ENCODE results near the gene DACT2.
A peak's percentile ranks its signal among the peaks of the same experiment; 100 is the strongest.
"Not testable (repeated sequence)": the region's sequence is repeated elsewhere in the genome, so short reads cannot be mapped to it uniquely, and the experiment has no call there.

Gene DACT2, protein sequence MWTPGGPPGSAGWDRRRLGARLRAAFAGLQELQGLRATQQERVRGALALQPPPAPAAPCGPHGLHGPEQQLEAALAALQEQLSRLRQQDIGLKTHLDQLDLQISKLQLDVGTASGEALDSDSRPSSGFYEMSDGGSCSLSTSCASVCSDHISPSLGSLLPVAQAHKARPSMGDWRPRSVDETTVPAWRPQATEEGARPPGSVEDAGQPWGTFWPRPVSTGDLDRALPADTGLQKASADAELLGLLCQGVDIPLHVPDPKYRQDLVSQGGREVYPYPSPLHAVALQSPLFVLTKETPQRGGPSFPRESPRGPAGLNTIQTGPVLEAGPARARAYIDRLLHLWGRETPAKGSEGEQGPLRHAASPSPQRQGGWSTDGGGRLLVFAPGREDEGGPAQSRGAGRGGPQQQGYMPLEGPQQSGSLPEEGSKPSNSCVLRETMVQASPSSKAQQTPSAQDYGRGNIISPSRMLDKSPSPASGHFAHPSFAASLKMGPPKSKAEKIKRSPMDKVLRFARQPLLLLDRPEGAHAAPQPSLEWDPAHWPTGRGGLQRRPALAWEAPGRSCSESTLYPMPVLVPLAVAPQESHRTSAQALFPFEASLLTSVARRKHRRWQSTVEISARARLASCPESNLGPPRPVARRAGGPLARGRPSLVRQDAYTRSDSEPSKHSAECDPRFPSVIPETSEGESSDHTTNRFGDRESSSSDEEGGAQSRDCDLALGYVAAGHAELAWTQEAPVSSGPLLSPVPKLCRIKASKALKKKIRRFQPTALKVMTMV

DNA sequence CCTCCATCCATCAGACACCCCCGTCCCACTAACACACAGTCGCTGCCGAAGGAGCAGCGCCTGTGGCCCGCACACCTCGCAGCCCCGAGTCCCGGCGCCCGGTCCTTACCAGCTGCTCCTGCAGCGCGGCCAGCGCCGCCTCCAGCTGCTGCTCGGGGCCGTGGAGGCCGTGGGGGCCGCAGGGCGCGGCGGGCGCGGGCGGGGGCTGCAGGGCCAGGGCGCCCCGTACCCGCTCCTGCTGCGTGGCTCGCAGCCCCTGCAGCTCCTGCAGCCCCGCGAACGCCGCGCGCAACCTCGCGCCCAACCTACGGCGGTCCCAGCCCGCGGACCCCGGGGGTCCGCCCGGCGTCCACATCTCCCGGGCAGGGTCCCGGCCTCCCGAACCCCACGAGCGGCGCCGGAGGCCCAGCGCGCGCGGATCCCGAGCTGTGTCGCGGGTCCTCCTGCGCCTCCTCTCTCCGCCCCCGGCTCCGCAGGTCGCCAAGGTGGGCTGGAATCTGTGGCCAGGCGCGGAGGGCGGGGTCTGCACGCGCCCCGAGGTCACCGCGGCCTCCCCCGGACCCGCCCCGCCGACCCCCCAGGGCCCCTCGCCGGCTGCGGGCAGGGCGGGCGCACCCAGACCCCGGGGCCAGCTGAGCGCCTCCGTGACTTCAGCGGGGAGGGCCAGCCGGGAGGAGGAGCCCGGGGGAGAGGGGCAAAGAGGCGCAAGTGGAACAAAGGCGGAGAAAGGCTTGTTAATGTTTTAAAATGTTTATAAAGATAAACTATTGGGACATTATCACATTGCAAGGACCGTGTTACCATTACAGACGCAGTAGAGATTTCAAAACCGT, at the start of gene DACT2:
Gene DACT2 (minus strand): TSS at position 499 of the 833 bp plus-strand sequence. CDS start 144 bp downstream, at position 355.
- no peak for DNase-seq

- DNase-seq = no peak
These were observed 49.4 kb upstream of the DACT2 start for GRCh38 chr6:168368936-168369335.

DNA sequence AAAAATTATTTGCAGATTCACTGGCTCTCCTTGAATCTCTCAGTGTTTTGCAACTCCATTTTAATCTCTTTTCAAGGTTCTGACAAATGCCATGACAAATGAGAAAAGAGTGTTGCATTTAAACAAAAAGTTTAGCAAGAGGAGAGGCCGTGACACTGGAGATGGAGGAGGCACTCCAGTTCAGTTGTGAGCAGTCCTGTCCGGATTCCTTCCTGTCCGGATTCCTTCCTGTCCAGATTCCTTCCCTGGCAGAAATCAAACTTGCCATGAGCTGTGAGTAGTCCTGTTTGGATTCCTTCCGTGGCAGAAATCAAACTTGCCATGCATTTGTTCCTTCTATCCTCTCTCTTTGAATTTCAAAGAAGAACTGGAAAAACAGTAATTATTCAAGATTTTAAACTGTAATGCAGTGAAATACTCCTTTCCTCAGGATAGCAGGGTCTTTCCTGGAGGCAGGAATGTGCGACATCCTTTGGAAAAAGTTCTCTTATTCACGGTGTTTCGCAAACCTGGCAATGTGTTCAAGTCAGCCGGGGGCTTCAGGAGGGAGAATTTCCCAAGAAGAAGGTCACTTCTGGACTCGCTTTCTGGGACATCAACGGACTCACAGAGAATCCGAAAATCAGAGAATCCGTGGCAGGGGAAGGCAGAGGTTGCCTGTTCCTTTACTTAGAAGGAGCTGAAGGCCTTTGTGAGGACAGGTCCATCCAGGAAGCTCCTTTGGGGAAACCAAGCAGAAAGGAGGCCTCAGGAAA, 48.7 kb upstream of the DACT2 start:
- DNase-seq = no peak

DNA sequence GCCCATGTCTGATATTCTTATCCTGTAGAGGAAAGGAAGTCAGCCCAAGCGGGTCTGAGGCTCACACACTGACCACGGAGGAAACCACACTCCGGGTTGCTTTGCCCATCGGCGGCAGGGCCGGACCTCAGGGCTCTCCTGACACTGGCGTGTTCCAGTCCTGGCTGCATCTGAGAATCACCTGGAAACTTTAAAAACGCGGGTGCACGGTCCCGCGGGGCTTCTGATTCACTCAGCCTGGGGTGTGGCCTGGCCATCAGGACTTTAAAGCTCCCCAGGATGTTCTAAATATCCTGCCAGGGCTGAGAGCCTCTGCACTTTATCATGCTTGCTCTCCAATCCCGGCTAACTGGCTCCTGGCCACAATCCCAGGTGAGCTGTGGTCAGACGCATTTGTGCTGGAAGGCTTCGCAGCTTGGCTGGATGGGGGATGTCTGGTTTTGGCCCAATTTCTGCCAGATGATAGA, 47.7 kb upstream of the DACT2 start:
- DNase-seq = no peak

GRCh38 chr6:168366473-168366872, 46.9 kb upstream of the DACT2 start:
- no peak for DNase-seq

GRCh38 chr6:168365422-168366165, 46.0 kb upstream of the DACT2 start:
- no peak for DNase-seq

- no peak for DNase-seq
These were observed 45.3 kb upstream of the DACT2 start for GRCh38 chr6:168364793-168365421.

GRCh38 chr6:168363811-168364792, 44.5 kb upstream of the DACT2 start:
- DNase-seq = no peak

DNA sequence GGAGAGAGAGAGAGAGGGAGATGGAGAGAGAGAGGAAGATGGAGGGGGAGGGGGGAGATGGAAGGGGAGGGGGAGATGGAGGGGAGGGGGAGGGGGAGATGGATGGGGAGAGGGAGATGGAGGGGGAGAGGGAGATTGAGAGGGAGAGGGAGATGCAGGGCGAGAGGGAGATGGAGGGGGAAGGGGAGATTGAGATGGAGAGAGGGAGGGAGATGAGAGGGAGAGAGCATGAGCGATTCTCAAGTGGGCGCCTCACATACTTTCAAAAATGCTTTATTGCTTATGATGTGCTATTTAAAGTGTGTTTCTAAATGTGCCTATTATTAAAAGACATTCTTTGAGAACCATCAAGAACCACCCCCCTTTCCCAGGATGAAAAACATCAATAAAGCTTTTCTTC, 43.7 kb upstream of the DACT2 start:
- DNase-seq = no peak

GRCh38 chr6:168362276-168362990, 42.9 kb upstream of the DACT2 start:
- DNase-seq = no peak

DNA sequence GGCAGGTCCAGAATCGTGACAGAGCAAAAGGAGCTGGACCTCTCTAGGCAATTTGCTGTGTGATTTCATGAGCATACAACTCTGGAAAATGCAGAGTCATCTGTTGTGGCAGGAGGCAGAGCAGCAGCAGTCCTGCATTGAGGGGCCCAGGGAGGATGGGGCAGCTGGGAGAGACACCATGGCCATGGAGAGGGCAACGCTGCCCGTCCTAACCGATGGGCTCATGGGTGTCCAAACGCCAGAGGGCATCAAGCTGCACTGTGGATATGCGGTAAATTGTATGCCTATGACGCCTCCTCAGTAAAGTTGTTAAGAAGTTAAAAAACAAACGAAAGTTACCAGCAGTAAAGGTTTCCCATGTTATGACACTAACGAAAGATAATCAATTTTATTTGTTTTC, 42.2 kb upstream of the DACT2 start:
- DNase-seq = no peak

- DNase-seq = no peak
These were observed 40.2 kb upstream of the DACT2 start for GRCh38 chr6:168359794-168360193.

- DNase-seq = no peak
These were observed 39.4 kb upstream of the DACT2 start for GRCh38 chr6:168358842-168359420.

GRCh38 chr6:168356872-168357271, 37.3 kb upstream of the DACT2 start:
- DNase-seq = not testable (repeated sequence)

DNA sequence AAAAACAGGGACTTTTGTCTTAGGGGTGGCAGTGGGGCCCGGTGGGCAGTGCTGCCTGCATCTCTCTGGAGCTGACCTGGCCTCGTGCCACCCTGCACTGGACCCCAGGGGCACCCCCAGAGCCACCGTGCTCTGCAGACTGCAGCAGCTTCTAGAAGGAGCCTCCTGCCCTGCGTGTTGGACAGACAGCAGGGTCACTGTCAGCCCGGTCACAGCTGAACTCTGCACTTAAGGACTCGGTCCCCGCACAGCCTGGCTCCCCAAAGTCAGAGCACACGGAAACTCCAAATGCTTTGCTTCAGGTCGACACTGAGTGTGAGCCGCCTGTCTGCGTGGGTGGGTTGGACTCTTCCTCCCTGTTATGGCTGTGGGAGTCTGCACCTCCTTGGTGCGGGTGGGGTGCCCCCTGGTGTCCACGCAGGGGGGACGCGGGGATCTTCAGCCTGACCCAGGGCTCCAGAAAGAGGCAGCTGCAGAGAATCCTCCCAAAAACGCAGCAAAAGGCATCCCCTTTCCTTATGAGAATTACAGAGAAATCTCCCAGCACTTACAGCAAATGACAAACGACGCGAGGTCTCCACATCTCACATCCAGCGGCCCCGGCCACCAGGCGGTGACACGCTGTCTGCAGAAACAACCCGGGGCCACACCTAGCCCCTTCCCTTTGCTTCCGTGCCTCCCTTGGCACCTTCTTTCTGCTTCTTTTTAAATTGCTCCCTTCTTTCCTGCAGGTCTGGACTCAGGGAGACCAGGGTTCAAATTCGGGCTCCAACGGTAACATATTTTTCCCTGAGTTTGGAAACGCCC, 36.3 kb upstream of the DACT2 start:
- peak; percentile 37 for DNase-seq

- no peak for DNase-seq
These were observed 34.8 kb upstream of the DACT2 start for GRCh38 chr6:168354338-168354737.

GRCh38 chr6:168353041-168353440, 33.5 kb upstream of the DACT2 start:
- no peak for DNase-seq

DNA sequence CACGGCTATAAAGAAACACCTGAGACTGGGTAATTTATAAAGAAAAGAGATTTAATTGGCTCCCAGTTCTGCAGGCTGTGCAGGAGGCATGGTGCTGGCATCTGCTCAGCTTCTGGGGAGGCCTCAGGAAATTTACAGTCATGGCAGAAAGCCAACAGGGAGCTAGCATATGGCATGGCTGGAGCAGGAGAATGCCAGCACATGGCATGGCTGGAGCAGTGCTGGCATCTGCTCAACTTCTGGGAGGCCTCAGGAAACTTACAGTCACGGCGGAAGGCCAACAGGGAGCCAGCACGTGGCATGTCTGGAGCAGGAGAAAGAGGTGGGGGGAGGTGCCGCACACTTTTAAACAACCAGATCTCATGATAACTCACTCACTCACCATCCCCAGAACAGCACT, 32.5 kb upstream of the DACT2 start:
- no peak for DNase-seq
